HEK293 (cell line): ENCODE results near the gene HOXD1.

Experiments
- BCL11A ChIP-seq: fragments of 450-650 bp; formaldehyde crosslinking; IDR thresholded peaks from 2 replicates; pipeline ENCODE4 v1.5.1; 2016; ENCODE audit warnings: low read depth, missing biosample characterization, missing genetic modification characterization
- GLIS1 ChIP-seq: fragments of 450-650 bp; formaldehyde crosslinking; IDR thresholded peaks from 2 replicates; pipeline ENCODE4 v1.5.1; 2016; ENCODE audit warnings: missing biosample characterization, missing genetic modification characterization
- KLF1 ChIP-seq: fragments of 450-650 bp; formaldehyde crosslinking; IDR thresholded peaks from 2 replicates; pipeline ENCODE4 v1.5.1; 2016; ENCODE audit warnings: missing biosample characterization, missing genetic modification characterization
- KLF8 ChIP-seq: fragments of 450-650 bp; formaldehyde crosslinking; IDR thresholded peaks from 2 replicates; pipeline ENCODE4 v1.5.1; 2016; ENCODE audit warnings: missing biosample characterization, missing genetic modification characterization
- MEIS1 ChIP-seq: sonication (generic); formaldehyde crosslinking; IDR thresholded peaks from 2 replicates; pipeline ENCODE4 v1.8.1; 2022; ENCODE audit warnings: missing genetic modification reagents, mild to moderate bottlenecking, borderline replicate concordance
- OVOL3 ChIP-seq: fragments of 450-650 bp; formaldehyde crosslinking; IDR thresholded peaks from 2 replicates; pipeline ENCODE4 v1.5.1; 2016; ENCODE audit warnings: missing biosample characterization, missing genetic modification characterization
- SALL2 ChIP-seq: fragments of 450-650 bp; formaldehyde crosslinking; IDR thresholded peaks from 2 replicates; pipeline ENCODE4 v1.5.0; 2017; ENCODE audit warnings: missing biosample characterization, mild to moderate bottlenecking, missing genetic modification characterization, borderline replicate concordance
- SCRT2 ChIP-seq: fragments of 450-650 bp; formaldehyde crosslinking; IDR thresholded peaks from 2 replicates; pipeline ENCODE4 v1.5.1; 2016; ENCODE audit warnings: missing biosample characterization, missing genetic modification characterization
- TRIM28 ChIP-seq: IDR thresholded peaks from 2 replicates; pipeline ENCODE4 v1.6.1; 2011; ENCODE audit warnings: low read length, control low read depth, borderline replicate concordance
- YY2 ChIP-seq: fragments of 450-650 bp; formaldehyde crosslinking; IDR thresholded peaks from 2 replicates; pipeline ENCODE4 v1.5.1; 2016; ENCODE audit warnings: missing biosample characterization, missing genetic modification characterization
- ZBTB17 ChIP-seq: fragments of 450-650 bp; formaldehyde crosslinking; IDR thresholded peaks from 2 replicates; pipeline ENCODE4 v1.5.1; 2016; ENCODE audit warnings: missing biosample characterization, missing genetic modification characterization
- ZBTB7A ChIP-seq: fragments of 450-650 bp; formaldehyde crosslinking; IDR thresholded peaks from 2 replicates; pipeline ENCODE4 v1.5.1; 2016; ENCODE audit warnings: low read depth, missing biosample characterization, missing genetic modification characterization
- ZFHX2 ChIP-seq: fragments of 450-650 bp; formaldehyde crosslinking; conservative IDR thresholded peaks from 2 replicates; pipeline ENCODE4 v1.5.1; 2016; ENCODE audit warnings: missing biosample characterization, missing genetic modification characterization
- ZNF132 ChIP-seq: fragments of 450-650 bp; formaldehyde crosslinking; IDR thresholded peaks from 2 replicates; pipeline ENCODE4 v1.5.1; 2017; ENCODE audit warnings: missing biosample characterization, missing genetic modification characterization, borderline replicate concordance
- ZNF157 ChIP-seq: fragments of 450-650 bp; formaldehyde crosslinking; IDR thresholded peaks from 2 replicates; pipeline ENCODE4 v1.5.1; 2016; ENCODE audit warnings: missing biosample characterization, missing genetic modification characterization
- ZNF16 ChIP-seq: fragments of 450-650 bp; formaldehyde crosslinking; IDR thresholded peaks from 2 replicates; pipeline ENCODE4 v1.5.1; 2016; ENCODE audit warnings: low read depth, missing biosample characterization, missing genetic modification characterization
- ZNF211 ChIP-seq: fragments of 450-650 bp; formaldehyde crosslinking; IDR thresholded peaks from 2 replicates; pipeline ENCODE4 v1.5.1; 2016; ENCODE audit warnings: low read depth, missing biosample characterization, missing genetic modification characterization
- ZNF292 ChIP-seq: fragments of 450-650 bp; formaldehyde crosslinking; IDR thresholded peaks from 2 replicates; pipeline ENCODE4 v1.5.1; 2016; ENCODE audit warnings: low read depth, missing biosample characterization, missing genetic modification characterization, borderline replicate concordance
- ZNF610 ChIP-seq: fragments of 450-650 bp; formaldehyde crosslinking; IDR thresholded peaks from 2 replicates; pipeline ENCODE4 v1.5.1; 2016; ENCODE audit warnings: missing biosample characterization, missing genetic modification characterization, borderline replicate concordance
- ZNF658 ChIP-seq: fragments of 450-650 bp; formaldehyde crosslinking; IDR thresholded peaks from 2 replicates; pipeline ENCODE4; 2016; ENCODE audit warnings: missing biosample characterization, missing genetic modification characterization
- ZNF664 ChIP-seq: fragments of 450-650 bp; formaldehyde crosslinking; IDR thresholded peaks from 2 replicates; pipeline ENCODE4 v1.5.1; 2016; ENCODE audit warnings: missing biosample characterization, missing genetic modification characterization
- ZNF791 ChIP-seq: fragments of 450-650 bp; formaldehyde crosslinking; IDR thresholded peaks from 2 replicates; pipeline ENCODE4 v1.5.1; 2016; ENCODE audit warnings: missing biosample characterization, missing genetic modification characterization
- ZSCAN23 ChIP-seq: fragments of 450-650 bp; formaldehyde crosslinking; IDR thresholded peaks from 2 replicates; pipeline ENCODE4 v1.5.1; 2016; ENCODE audit warnings: missing biosample characterization, missing genetic modification characterization
- TF ChIP-seq, protein P1 (sequence below): fragments of 450-650 bp; formaldehyde crosslinking; IDR thresholded peaks from 2 replicates; pipeline ENCODE4 v1.5.1; 2016; ENCODE audit warnings: missing biosample characterization, missing genetic modification characterization
- TF ChIP-seq, protein P2 (sequence below): fragments of 450-650 bp; formaldehyde crosslinking; optimal IDR thresholded peaks from 2 replicates; pipeline ENCODE3; 2016; ENCODE audit warnings: missing biosample characterization, mild to moderate bottlenecking, missing genetic modification characterization
- TF ChIP-seq, protein P3 (sequence below): fragments of 450-650 bp; formaldehyde crosslinking; IDR thresholded peaks from 2 replicates; pipeline ENCODE4 v1.5.1; 2017; ENCODE audit warnings: missing biosample characterization, missing genetic modification characterization
- TF ChIP-seq, protein P4 (sequence below): fragments of 450-650 bp; formaldehyde crosslinking; IDR thresholded peaks from 2 replicates; pipeline ENCODE4; 2016; ENCODE audit warnings: missing biosample characterization, missing genetic modification characterization
- TF ChIP-seq, protein P5 (sequence below): fragments of 450-650 bp; formaldehyde crosslinking; IDR thresholded peaks from 2 replicates; pipeline ENCODE4 v1.5.1; 2016; ENCODE audit warnings: missing biosample characterization, missing genetic modification characterization
- TF ChIP-seq, protein P6 (sequence below): fragments of 450-650 bp; formaldehyde crosslinking; IDR thresholded peaks from 2 replicates; pipeline ENCODE4 v1.5.1; 2016; ENCODE audit warnings: missing biosample characterization, missing genetic modification characterization
- TF ChIP-seq, protein P7 (sequence below): fragments of 450-650 bp; formaldehyde crosslinking; IDR thresholded peaks from 2 replicates; pipeline ENCODE4 v1.5.1; 2016; ENCODE audit warnings: missing biosample characterization, missing genetic modification characterization

Gene HOXD1

DNA sequence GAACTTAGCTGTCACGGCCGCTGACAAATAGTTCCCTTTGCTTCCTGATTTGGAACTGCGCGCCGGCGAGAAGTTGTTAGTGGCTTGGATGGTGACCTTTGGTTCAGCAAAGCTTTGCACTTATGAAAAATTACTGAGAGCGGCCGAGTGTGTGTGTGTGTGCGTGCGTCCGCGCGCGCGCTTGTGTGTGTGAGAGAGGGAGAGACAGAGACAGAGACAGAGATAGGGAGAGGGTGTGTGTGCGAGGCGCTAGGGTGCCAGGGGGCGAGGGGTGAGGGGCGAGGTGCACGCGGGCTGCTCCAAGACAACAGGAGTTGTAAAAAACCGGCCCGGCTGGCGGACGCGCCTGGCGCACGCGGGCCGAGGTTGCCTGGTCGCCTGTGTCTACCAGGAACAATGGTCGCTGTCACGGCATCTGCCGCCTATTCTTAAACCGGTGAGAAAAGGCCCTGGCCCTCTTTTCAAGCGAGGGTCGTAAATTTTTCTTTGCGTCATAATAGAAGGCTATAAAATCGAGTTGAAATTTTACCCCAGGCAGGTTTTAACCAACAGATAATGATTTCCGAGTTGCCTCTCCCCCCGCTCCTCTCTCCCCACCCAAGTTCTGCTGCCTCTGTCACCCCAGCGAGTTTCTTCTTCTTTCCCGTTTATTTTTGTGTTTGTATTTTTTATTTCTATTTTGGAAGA, 30.8 kb upstream of the HOXD1 start (continued):
- TF ChIP-seq, protein P1, sequence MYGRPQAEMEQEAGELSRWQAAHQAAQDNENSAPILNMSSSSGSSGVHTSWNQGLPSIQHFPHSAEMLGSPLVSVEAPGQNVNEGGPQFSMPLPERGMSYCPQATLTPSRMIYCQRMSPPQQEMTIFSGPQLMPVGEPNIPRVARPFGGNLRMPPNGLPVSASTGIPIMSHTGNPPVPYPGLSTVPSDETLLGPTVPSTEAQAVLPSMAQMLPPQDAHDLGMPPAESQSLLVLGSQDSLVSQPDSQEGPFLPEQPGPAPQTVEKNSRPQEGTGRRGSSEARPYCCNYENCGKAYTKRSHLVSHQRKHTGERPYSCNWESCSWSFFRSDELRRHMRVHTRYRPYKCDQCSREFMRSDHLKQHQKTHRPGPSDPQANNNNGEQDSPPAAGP (tag by site-specific recombination), result peak; percentile 73; the same call in 1 of the 2 replicates
- TF ChIP-seq, protein P2, sequence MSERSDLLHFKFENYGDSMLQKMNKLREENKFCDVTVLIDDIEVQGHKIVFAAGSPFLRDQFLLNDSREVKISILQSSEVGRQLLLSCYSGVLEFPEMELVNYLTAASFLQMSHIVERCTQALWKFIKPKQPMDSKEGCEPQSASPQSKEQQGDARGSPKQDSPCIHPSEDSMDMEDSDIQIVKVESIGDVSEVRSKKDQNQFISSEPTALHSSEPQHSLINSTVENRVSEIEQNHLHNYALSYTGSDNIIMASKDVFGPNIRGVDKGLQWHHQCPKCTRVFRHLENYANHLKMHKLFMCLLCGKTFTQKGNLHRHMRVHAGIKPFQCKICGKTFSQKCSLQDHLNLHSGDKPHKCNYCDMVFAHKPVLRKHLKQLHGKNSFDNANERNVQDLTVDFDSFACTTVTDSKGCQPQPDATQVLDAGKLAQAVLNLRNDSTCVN (tag by site-specific recombination), result peak; percentile 95
- TF ChIP-seq ZNF132 (tag by site-specific recombination) (no peak), BCL11A (tag by site-specific recombination) (peak; percentile 59; the same call in 1 of the 2 replicates), ZBTB17 (tag by site-specific recombination) (peak; percentile 94), ZNF157 (tag by site-specific recombination) (no peak), YY2 (no peak), ZNF292 (tag by site-specific recombination) (no peak), ZSCAN23 (tag by site-specific recombination) (no peak), ZNF791 (tag by site-specific recombination) (no peak), ZBTB7A (no peak), ZNF211 (no peak), ZNF16 (peak; percentile 81), OVOL3 (tag by site-specific recombination) (no peak), ZNF610 (tag by site-specific recombination) (peak; percentile 56), TRIM28 (no peak; the same call in 1 of the 2 replicates), KLF1 (tag by site-specific recombination) (peak; percentile 54), ZFHX2 (tag by site-specific recombination) (no peak), GLIS1 (tag by site-specific recombination) (no peak), ZNF658 (tag by site-specific recombination) (no peak), SALL2 (tag by site-specific recombination) (no peak), SCRT2 (tag by site-specific recombination) (no peak), MEIS1 (CRISPR knock-in tag) (no peak), ZNF664 (0 out of 2 replicates have a peak, but pooled peaks have one; percentile 14), KLF8 (tag by site-specific recombination) (0 out of 2 replicates have a peak, but pooled peaks have one; percentile 28)
- TF ChIP-seq, protein P3, sequence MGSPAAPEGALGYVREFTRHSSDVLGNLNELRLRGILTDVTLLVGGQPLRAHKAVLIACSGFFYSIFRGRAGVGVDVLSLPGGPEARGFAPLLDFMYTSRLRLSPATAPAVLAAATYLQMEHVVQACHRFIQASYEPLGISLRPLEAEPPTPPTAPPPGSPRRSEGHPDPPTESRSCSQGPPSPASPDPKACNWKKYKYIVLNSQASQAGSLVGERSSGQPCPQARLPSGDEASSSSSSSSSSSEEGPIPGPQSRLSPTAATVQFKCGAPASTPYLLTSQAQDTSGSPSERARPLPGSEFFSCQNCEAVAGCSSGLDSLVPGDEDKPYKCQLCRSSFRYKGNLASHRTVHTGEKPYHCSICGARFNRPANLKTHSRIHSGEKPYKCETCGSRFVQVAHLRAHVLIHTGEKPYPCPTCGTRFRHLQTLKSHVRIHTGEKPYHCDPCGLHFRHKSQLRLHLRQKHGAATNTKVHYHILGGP (tag by site-specific recombination), result peak; percentile 43; the same call in 1 of the 2 replicates
- TF ChIP-seq, protein P4, sequence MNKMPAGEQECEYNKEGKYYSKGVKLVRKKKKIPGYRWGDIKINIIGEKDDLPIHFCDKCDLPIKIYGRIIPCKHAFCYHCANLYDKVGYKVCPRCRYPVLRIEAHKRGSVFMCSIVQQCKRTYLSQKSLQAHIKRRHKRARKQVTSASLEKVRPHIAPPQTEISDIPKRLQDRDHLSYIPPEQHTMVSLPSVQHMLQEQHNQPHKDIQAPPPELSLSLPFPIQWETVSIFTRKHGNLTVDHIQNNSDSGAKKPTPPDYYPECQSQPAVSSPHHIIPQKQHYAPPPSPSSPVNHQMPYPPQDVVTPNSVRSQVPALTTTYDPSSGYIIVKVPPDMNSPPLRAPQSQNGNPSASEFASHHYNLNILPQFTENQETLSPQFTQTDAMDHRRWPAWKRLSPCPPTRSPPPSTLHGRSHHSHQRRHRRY (tag by site-specific recombination), result no peak
- TF ChIP-seq, protein P5, sequence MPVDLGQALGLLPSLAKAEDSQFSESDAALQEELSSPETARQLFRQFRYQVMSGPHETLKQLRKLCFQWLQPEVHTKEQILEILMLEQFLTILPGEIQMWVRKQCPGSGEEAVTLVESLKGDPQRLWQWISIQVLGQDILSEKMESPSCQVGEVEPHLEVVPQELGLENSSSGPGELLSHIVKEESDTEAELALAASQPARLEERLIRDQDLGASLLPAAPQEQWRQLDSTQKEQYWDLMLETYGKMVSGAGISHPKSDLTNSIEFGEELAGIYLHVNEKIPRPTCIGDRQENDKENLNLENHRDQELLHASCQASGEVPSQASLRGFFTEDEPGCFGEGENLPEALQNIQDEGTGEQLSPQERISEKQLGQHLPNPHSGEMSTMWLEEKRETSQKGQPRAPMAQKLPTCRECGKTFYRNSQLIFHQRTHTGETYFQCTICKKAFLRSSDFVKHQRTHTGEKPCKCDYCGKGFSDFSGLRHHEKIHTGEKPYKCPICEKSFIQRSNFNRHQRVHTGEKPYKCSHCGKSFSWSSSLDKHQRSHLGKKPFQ (tag by site-specific recombination), result 0 out of 2 replicates have a peak, but pooled peaks have one; percentile 33
- TF ChIP-seq, protein P6, sequence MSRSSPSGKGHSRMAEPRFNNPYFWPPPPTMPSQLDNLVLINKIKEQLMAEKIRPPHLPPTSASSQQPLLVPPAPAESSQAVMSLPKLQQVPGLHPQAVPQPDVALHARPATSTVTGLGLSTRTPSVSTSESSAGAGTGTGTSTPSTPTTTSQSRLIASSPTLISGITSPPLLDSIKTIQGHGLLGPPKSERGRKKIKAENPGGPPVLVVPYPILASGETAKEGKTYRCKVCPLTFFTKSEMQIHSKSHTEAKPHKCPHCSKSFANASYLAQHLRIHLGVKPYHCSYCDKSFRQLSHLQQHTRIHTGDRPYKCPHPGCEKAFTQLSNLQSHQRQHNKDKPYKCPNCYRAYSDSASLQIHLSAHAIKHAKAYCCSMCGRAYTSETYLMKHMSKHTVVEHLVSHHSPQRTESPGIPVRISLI, result peak; percentile 55; the same call in 1 of the 2 replicates
- TF ChIP-seq, protein P7, sequence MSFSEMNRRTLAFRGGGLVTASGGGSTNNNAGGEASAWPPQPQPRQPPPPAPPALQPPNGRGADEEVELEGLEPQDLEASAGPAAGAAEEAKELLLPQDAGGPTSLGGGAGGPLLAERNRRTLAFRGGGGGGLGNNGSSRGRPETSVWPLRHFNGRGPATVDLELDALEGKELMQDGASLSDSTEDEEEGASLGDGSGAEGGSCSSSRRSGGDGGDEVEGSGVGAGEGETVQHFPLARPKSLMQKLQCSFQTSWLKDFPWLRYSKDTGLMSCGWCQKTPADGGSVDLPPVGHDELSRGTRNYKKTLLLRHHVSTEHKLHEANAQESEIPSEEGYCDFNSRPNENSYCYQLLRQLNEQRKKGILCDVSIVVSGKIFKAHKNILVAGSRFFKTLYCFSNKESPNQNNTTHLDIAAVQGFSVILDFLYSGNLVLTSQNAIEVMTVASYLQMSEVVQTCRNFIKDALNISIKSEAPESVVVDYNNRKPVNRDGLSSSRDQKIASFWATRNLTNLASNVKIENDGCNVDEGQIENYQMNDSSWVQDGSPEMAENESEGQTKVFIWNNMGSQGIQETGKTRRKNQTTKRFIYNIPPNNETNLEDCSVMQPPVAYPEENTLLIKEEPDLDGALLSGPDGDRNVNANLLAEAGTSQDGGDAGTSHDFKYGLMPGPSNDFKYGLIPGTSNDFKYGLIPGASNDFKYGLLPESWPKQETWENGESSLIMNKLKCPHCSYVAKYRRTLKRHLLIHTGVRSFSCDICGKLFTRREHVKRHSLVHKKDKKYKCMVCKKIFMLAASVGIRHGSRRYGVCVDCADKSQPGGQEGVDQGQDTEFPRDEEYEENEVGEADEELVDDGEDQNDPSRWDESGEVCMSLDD (tag by site-specific recombination), result no peak
